IMR-90 (cell line): ENCODE measurements around the gene MAGEB3. TPM values are rescaled to one million over a fixed set of nuclear protein-coding genes. Genes with fewer than 3 reads are reported as not detected.
A peak's percentile ranks its signal among the peaks of the same experiment; 100 is the strongest.

ENCODE experiments used
- ATAC-seq: fragments of 200-7000 bp; cut with Tn5 transposase; 2 replicates; pipeline ENCODE4 v1.9.1; 2020; ENCODE audit warnings: low read depth, mild to moderate bottlenecking, moderate library complexity
- BruUV-seq: library from RNA; stranded (reverse); fragments of 400-500 nt; replicated peaks from 2 replicates; lab custom pipeline; 2021; lab: Mats Ljungman, UMichigan
- CTCF ChIA-PET: fragments of 300-600 bp; formaldehyde crosslinking; extraction: SDS; loops from one replicate; lab custom pipeline; 2021; ENCODE audit warnings: antibody characterized with exemption; lab: Yijun Ruan, JAX
- POLR2A ChIA-PET: fragments of 300-600 bp; sonication (Branson Sonifier 250); formaldehyde crosslinking; loops from one replicate; lab custom pipeline; 2022; ENCODE audit warnings: antibody characterized with exemption; ENCODE audit not compliant: unreplicated experiment; lab: Charles Lee
- DNase-seq: peaks from one replicate; pipeline ENCODE4 v3.0.0; 2013
- H2AFZ ChIP-seq: replicated peaks from 2 replicates; pipeline ENCODE3; 2013; ENCODE audit warnings: low read length, mild to moderate bottlenecking; ENCODE audit not compliant: poor library complexity
- H2AK5ac ChIP-seq: 2 replicates; pipeline ENCODE4 v1.6.1; 2013; ENCODE audit warnings: low read depth, low read length, inconsistent platforms
- H2AK9ac ChIP-seq: replicated peaks from 2 replicates; pipeline ENCODE3; 2013; ENCODE audit warnings: mild to moderate bottlenecking, low read depth, low read length, moderate library complexity; ENCODE audit not compliant: poor library complexity
- H2BK120ac ChIP-seq: 2 replicates; pipeline ENCODE4 v1.6.1; 2013; ENCODE audit warnings: low read depth, low read length, inconsistent platforms
- H2BK15ac ChIP-seq: 3 replicates; pipeline ENCODE4 v1.6.1; 2013; ENCODE audit warnings: low read depth, low read length, inconsistent platforms
- H2BK20ac ChIP-seq: 2 replicates; pipeline ENCODE4 v1.6.1; 2013; ENCODE audit warnings: low read depth, mild to moderate bottlenecking, inconsistent platforms, low read length, moderate library complexity
- H2BK5ac ChIP-seq: 2 replicates; pipeline ENCODE4 v1.6.1; 2013; ENCODE audit warnings: mild to moderate bottlenecking, low read depth, low read length, inconsistent platforms; ENCODE audit not compliant: poor library complexity, severe bottlenecking
- H3K14ac ChIP-seq: replicated peaks from 2 replicates; pipeline ENCODE4 v1.6.1; 2013; ENCODE audit warnings: low read depth, low read length, inconsistent platforms
- H3K18ac ChIP-seq: 2 replicates; pipeline ENCODE4 v1.6.1; 2013; ENCODE audit warnings: low read depth, low read length, control low read depth
- H3K23ac ChIP-seq: 2 replicates; pipeline ENCODE4 v1.6.1; 2013; ENCODE audit warnings: low read depth, low read length, inconsistent platforms
- H3K27ac ChIP-seq: 2 replicates; pipeline ENCODE4 v1.5.1; 2013; ENCODE audit warnings: mild to moderate bottlenecking, control low read depth, low read length; ENCODE audit not compliant: insufficient read depth
- H3K27me3 ChIP-seq: 2 replicates; pipeline ENCODE4 v1.6.1; 2013; ENCODE audit warnings: low read length; ENCODE audit not compliant: control insufficient read depth, insufficient read depth
- H3K36me3 ChIP-seq: 2 replicates; pipeline ENCODE4 v1.6.1; 2013; ENCODE audit warnings: low read length, mixed read lengths; ENCODE audit not compliant: control insufficient read depth, insufficient read depth
- H3K4ac ChIP-seq: 2 replicates; pipeline ENCODE4 v1.6.1; 2013; ENCODE audit warnings: low read depth, low read length, inconsistent platforms
- H3K4me1 ChIP-seq: 2 replicates; pipeline ENCODE4 v1.6.1; 2013; ENCODE audit warnings: low read length, mixed read lengths; ENCODE audit not compliant: control insufficient read depth, insufficient read depth
- H3K4me2 ChIP-seq: 2 replicates; pipeline ENCODE4 v1.6.1; 2013; ENCODE audit warnings: low read depth, mild to moderate bottlenecking, control low read depth, low read length, moderate library complexity
- H3K4me3 ChIP-seq: 2 replicates; pipeline ENCODE4 v1.5.1; 2013; ENCODE audit warnings: low read depth, mild to moderate bottlenecking, control low read depth, low read length, moderate library complexity; ENCODE audit not compliant: insufficient read depth
- H3K56ac ChIP-seq: 2 replicates; pipeline ENCODE4 v1.6.1; 2013; ENCODE audit warnings: low read length, inconsistent platforms; ENCODE audit not compliant: insufficient read depth; ENCODE audit errors: extremely low read depth
- H3K79me1 ChIP-seq, 2 experiments: 2 replicates each; pipeline ENCODE4 v1.6.1; 2013; ENCODE audit warnings: low read length in 2 of 2, inconsistent platforms in 1 of 2, low read depth in 1 of 2
- H3K9ac ChIP-seq: 2 replicates; pipeline ENCODE4 v1.6.1; 2013; ENCODE audit warnings: low read depth, low read length, control low read depth
- H3K9me1 ChIP-seq: 2 replicates; pipeline ENCODE4 v1.6.1; 2013; ENCODE audit warnings: low read length, inconsistent platforms; ENCODE audit not compliant: insufficient read depth
- H3K9me3 ChIP-seq: 2 replicates; pipeline ENCODE4 v1.6.1; 2013; ENCODE audit warnings: low read length; ENCODE audit not compliant: control insufficient read depth, insufficient read depth
- H4K20me1 ChIP-seq: 2 replicates; pipeline ENCODE4 v1.6.1; 2013; ENCODE audit warnings: low read length, inconsistent platforms; ENCODE audit not compliant: insufficient read depth
- H4K5ac ChIP-seq: 2 replicates; pipeline ENCODE4 v1.6.1; 2013; ENCODE audit warnings: mild to moderate bottlenecking, low read depth, low read length, control low read depth
- H4K8ac ChIP-seq, 2 experiments: 2 replicates each; pipeline ENCODE4 v1.6.1; 2013; ENCODE audit warnings: low read depth in 2 of 2, low read length in 2 of 2, control low read depth in 1 of 2, inconsistent platforms in 1 of 2
- H4K91ac ChIP-seq: 2 replicates; pipeline ENCODE4 v1.6.1; 2013; ENCODE audit warnings: low read depth, low read length, inconsistent platforms; ENCODE audit not compliant: insufficient read depth
- BHLHE40 ChIP-seq: fragments of 150-350 bp; IDR thresholded peaks from 2 replicates; pipeline ENCODE4 v1.6.1; 2016; ENCODE audit warnings: mild to moderate bottlenecking, low read depth, low read length
- MAFK ChIP-seq: IDR thresholded peaks from 2 replicates; pipeline ENCODE4 v1.6.1; 2012; ENCODE audit warnings: low read depth, low read length, improper control_type of control experiment
- MAZ ChIP-seq: IDR thresholded peaks from 2 replicates; pipeline ENCODE4 v1.6.1; 2012; ENCODE audit warnings: low read depth, mild to moderate bottlenecking, low read length, improper control_type of control experiment, moderate library complexity, borderline replicate concordance
- POLR2A ChIP-seq: IDR thresholded peaks from 2 replicates; pipeline ENCODE4 v1.6.1; 2012; ENCODE audit warnings: mild to moderate bottlenecking, low read depth, low read length
- RAD21 ChIP-seq: IDR thresholded peaks from 2 replicates; pipeline ENCODE4 v1.6.1; 2012; ENCODE audit warnings: low read length, improper control_type of control experiment
- SMC3 ChIP-seq: fragments of 150-350 bp; IDR thresholded peaks from 2 replicates; pipeline ENCODE4 v1.6.1; 2016; ENCODE audit warnings: low read depth, mild to moderate bottlenecking, antibody characterized with exemption, low read length, moderate library complexity
- dilution Hi-C: fragments of 300-500 bp; cut with HindIII; formaldehyde crosslinking; loops from one replicate; pipeline ENCODE4 v1.14.3; 2018; ENCODE audit warnings: low sequenced_read_pairs; ENCODE audit not compliant: unreplicated experiment
- in situ Hi-C: fragments of 300-500 bp; cut with MboI; formaldehyde crosslinking; loops from 3 replicates; pipeline ENCODE4 v1.14.3; 2019; ENCODE audit warnings: low sequenced_read_pairs, inconsistent platforms, mixed read lengths
- intact Hi-C: fragments of 100-400 bp; cut with micrococcal nuclease; formaldehyde crosslinking; loops from 2 replicates; pipeline ENCODE4 v1.10.0; 2022
- polyA plus RNA-seq, 3 experiments: library from polyadenylated mRNA; depleted of rRNA; stranded (reverse); fragments of >200 nt; gene quantifications; 2 replicates each; pipeline ENCODE4 v1.2.3, GENCODE V29; 2012; ENCODE audit warnings: low replicate concordance in 1 of 3
- total RNA-seq: library from RNA; depleted of rRNA; stranded (reverse); fragments of >200 nt; gene quantifications from 2 replicates; pipeline ENCODE4 v1.2.3, GENCODE V29; 2012

The MAGEB3 gene
- total and polyA plus RNA-seq, 2 of the 4 experiments (the other 2 are of a cell fraction) = not detected

DNA sequence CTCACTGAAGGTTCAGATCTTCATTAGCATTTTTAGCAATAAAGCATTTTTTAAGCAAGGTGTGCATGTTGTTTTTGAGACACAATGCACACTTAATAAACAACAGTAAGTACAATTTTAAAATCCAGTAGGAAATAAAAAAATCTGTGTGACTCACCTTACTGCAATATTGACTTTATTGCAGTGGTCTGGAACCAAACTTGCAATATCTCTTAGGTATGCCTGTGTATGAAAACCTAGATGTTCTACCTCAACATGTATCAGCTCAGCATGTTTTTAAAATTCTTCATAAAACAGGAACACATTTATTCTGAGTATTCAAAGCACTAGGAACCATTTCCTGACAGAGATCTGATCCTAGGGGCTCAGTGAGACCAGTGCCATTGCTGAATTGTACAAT is 52.1 kb downstream of the MAGEB3 start:
- peak; percentile 10 for DNase-seq
- CTCF ChIA-PET = no interaction called here
- Histone ChIP-seq H4K91ac (no peak overlapping the region; the same call in 1 of the 2 replicates), H3K56ac (peak overlapping the region; percentile 35; the same call in 1 of the 2 replicates), H3K79me1 (no peaks in the 10 kb centered on the region), H3K9ac (no peak overlapping the region), H2AK9ac (no peak overlapping the region), H3K4ac (peak overlapping the region; percentile 40; the same call in 1 of the 2 replicates), H3K4me2 (no peak overlapping the region), H4K20me1 (no peaks in the 10 kb centered on the region), H4K5ac (no peak overlapping the region; the same call in 1 of the 2 replicates), H4K8ac (peak overlapping the region in 1 of 2 experiments; percentile 32; a peak in 1 of 4 replicates), H2BK5ac (peak overlapping the region; percentile 58), H2BK120ac (peak overlapping the region; percentile 82), H3K27ac (no peak overlapping the region), H3K27me3 (no peaks in the 10 kb centered on the region), H3K23ac (no peak overlapping the region), H3K4me3 (no peak overlapping the region), H3K18ac (peak overlapping the region; percentile 65; the same call in 1 of the 2 replicates), H3K14ac (0 out of 2 replicates have a peak overlapping the region, but pooled peaks have one; percentile 30), H2AFZ (no peak overlapping the region), H3K36me3 (no peaks in the 10 kb centered on the region), H3K9me3 (no peaks in the 10 kb centered on the region), H3K9me1 (no peaks in the 10 kb centered on the region; the same call in 1 of the 2 replicates), H3K4me1 (peaks cover 4% of the 10 kb centered on the region; the same call in 1 of the 2 replicates), H2BK15ac (peak overlapping the region; percentile 74; the same call in 2 of the 3 replicates), H2BK20ac (peak overlapping the region; percentile 81), H2AK5ac (no peak overlapping the region)
- no TSS peak for BruUV-seq
- intact Hi-C loops (no loop called here), dilution Hi-C loops (no loop called here), in situ Hi-C loops (no loop called here)
- POLR2A ChIA-PET = no interaction called here
- TF ChIP-seq POLR2A (no peak), MAFK (no peak), BHLHE40 (no peak), RAD21 (no peak), MAZ (no peak), SMC3 (no peak)
- no peak for ATAC-seq
